Testis (tissue), 3 donors: ENCODE measurements around the gene ZNF521. TPM values are rescaled to one million over a fixed set of nuclear protein-coding genes. Genes with fewer than 3 reads are reported as not detected.

Source experiments
- DNase-seq: peaks from one replicate; pipeline ENCODE4 v3.0.0-alpha.2; 2019
- H3K27ac ChIP-seq, 2 donors: fragments of 200-600 bp; sonication (generic); one replicate each; pipeline ENCODE4 v1.5.1; 2019
- H3K27me3 ChIP-seq: fragments of 200-600 bp; sonication (generic); one replicate; pipeline ENCODE4 v1.5.1; 2019
- H3K36me3 ChIP-seq: fragments of 200-600 bp; sonication (generic); one replicate; pipeline ENCODE4 v1.5.1; 2017; ENCODE audit warnings: low read depth; ENCODE audit errors: missing control alignments
- H3K4me1 ChIP-seq: fragments of 200-600 bp; sonication (generic); one replicate; pipeline ENCODE4 v1.5.1; 2019
- H3K4me3 ChIP-seq, 2 donors: fragments of 200-600 bp; sonication (generic); one replicate each; pipeline ENCODE4 v1.5.1; 2017 to 2019
- H3K9me3 ChIP-seq: fragments of 200-600 bp; sonication (generic); one replicate; pipeline ENCODE4 v1.5.1; 2017
- CTCF ChIP-seq, 3 experiments: fragments of 450-650 bp in 2 of 3; fragments of 200-600 bp in 1 of 3; sonication (generic) in 1 of 3; IDR thresholded peaks; one replicate each; pipeline ENCODE4 v1.5.1; 2016 to 2019; ENCODE audit warnings: antibody characterized with exemption in 3 of 3, mild to moderate bottlenecking in 2 of 3, moderate library complexity in 1 of 3
- POLR2A ChIP-seq: fragments of 450-650 bp; IDR thresholded peaks from one replicate; pipeline ENCODE4 v1.6.1; 2017; ENCODE audit warnings: antibody characterized with exemption, mild to moderate bottlenecking, moderate library complexity
- WGBS, 2 donors: methylation state at CpG; one replicate each; pipeline ENCODE4 v1.1.5; 2018; 5-methylcytosine and 5-hydroxymethylcytosine counted together
- intact Hi-C: fragments of 100-400 bp; cut with DNase I; formaldehyde crosslinking; loops from one replicate; pipeline ENCODE4 v1.15.1; 2023; ENCODE audit warnings: low total_unique reads
- polyA plus RNA-seq: library from polyadenylated mRNA; stranded (reverse); fragments of 350-450 nt; fragmentation: Illumina TruSeq; extraction: RNeasy Lipid Tissue Mini Kit (QIAGEN cat#74804); gene quantifications from one replicate; pipeline ENCODE4 v1.2.3, GENCODE V29; 2014; ENCODE audit warnings: low read depth, low replicate concordance; ENCODE audit not compliant: insufficient read depth
- total RNA-seq, 2 donors: library from RNA; depleted of rRNA; stranded (reverse); fragments of >200 nt; gene quantifications; one replicate each; pipeline ENCODE4 v1.2.3, GENCODE V29; 2016

Gene ZNF521
- total and polyA plus RNA-seq, 3 donors from 2014 or later, result 8.7 to 46.9 (median 34.7) TPM

- Histone ChIP-seq H3K4me3 (no peak overlapping the region), H3K4me1 (no peaks in the 10 kb centered on the region), H3K36me3 (no peaks in the 10 kb centered on the region), H3K9me3 (no peaks in the 10 kb centered on the region), H3K27me3 (no peaks in the 10 kb centered on the region), H3K27ac (no peak overlapping the region)
- 77 to 87% methylated on average over 11 of the region's 11 CpGs for WGBS, 2 donors
- TF ChIP-seq CTCF (IDR thresholded peaks at IDR 0.05) (no peak), POLR2A (no peak)
- DNase-seq, result no peak
- intact Hi-C loops, result no loop called here
These were observed 184.2 kb downstream of the ZNF521 start for GRCh38 chr18:25167612-25168410.

- intact Hi-C loops, result no loop called here
- no peaks in the 10 kb centered on the region for H3K4me1 ChIP-seq
These were observed 185.9 kb downstream of the ZNF521 start for GRCh38 chr18:25166113-25166512.

GRCh38 chr18:25164848-25165811 is 186.8 kb downstream of the ZNF521 start:
- no peak for TF ChIP-seq POLR2A
- TF ChIP-seq CTCF (IDR thresholded peaks at IDR 0.05), result no peak
- intact Hi-C loops, result no loop called here
- Histone ChIP-seq H3K4me3 (peak overlapping the region in 1 of 2 donors; percentile 21), H3K9me3 (no peaks in the 10 kb centered on the region), H3K27ac (no peak overlapping the region), H3K36me3 (no peaks in the 10 kb centered on the region), H3K4me1 (no peaks in the 10 kb centered on the region), H3K27me3 (no peaks in the 10 kb centered on the region)
- DNase-seq, result peak; percentile 18
- WGBS, 2 donors, result 45 to 54% methylated on average over 10 of the region's 10 CpGs

More at GRCh38 chr18:25166113-25166512, 185.9 kb downstream of the ZNF521 start:
- DNase-seq, result no peak
- H3K27me3 ChIP-seq, result no peaks in the 10 kb centered on the region
- H3K27ac ChIP-seq, result no peak overlapping the region
- H3K36me3 ChIP-seq, result no peaks in the 10 kb centered on the region
- H3K4me3 ChIP-seq, result no peak overlapping the region
- TF ChIP-seq POLR2A (no peak), CTCF (IDR thresholded peaks at IDR 0.05) (no peak)
- H3K9me3 ChIP-seq, result no peaks in the 10 kb centered on the region
- 83% methylated on average over 1 of the region's 1 CpG for WGBS, 2 donors

GRCh38 chr18:25164211-25164847 is 187.6 kb downstream of the ZNF521 start:
- 52 to 57% methylated on average over 6 of the region's 6 CpGs for WGBS, 2 donors
- peak overlapping the region in 1 of 2 donors; percentile 21 for H3K4me3 ChIP-seq
- no peaks in the 10 kb centered on the region for H3K27me3 ChIP-seq
- H3K9me3 ChIP-seq, result no peaks in the 10 kb centered on the region
- no peak overlapping the region for H3K27ac ChIP-seq
- intact Hi-C loops, result no loop called here
- no peak for DNase-seq
- TF ChIP-seq POLR2A (no peak), CTCF (IDR thresholded peaks at IDR 0.05) (no peak)
- H3K4me1 ChIP-seq, result no peaks in the 10 kb centered on the region
- no peaks in the 10 kb centered on the region for H3K36me3 ChIP-seq
